NK-92 treated with Interleukin-12 subunit alpha and Interleukin-12 subunit beta, amount 100 ng/mL, for 24 hours (cell line): ENCODE measurements around the gene SOX30.
"Not testable (repeated sequence)": the region's sequence is repeated elsewhere in the genome, so short reads cannot be mapped to it uniquely, and the experiment has no call there.

ENCODE experiments used
- DNase-seq: peaks from one replicate; lab custom pipeline; 2025; lab: John Stamatoyannopoulos, UW

The SOX30 gene

GRCh38 chr5:157652377-157652692 lies at the start of gene SOX30:
TSS of gene SOX30 (minus strand) at chr5:157652438. CDS start at chr5:157652078, 360 bp downstream.
- no peak for DNase-seq

GRCh38 chr5:157698674-157699073 lies 46.4 kb upstream of the SOX30 start:
- DNase-seq: not testable (repeated sequence)

GRCh38 chr5:157696154-157696553 lies 43.9 kb upstream of the SOX30 start:
- DNase-seq: not testable (repeated sequence)

- DNase-seq: not testable (repeated sequence)
Observed at GRCh38 chr5:157693816-157694215, 41.6 kb upstream of the SOX30 start.

- DNase-seq: no peak
Observed at GRCh38 chr5:157690690-157691433, 38.6 kb upstream of the SOX30 start.

- DNase-seq: no peak
Observed at GRCh38 chr5:157689942-157690689, 37.9 kb upstream of the SOX30 start.

- DNase-seq: no peak
Observed at GRCh38 chr5:157687198-157687554, 34.9 kb upstream of the SOX30 start.

GRCh38 chr5:157686276-157687197 lies 34.3 kb upstream of the SOX30 start:
- DNase-seq: not testable (repeated sequence)

GRCh38 chr5:157682257-157682656 lies 30.0 kb upstream of the SOX30 start:
- no peak for DNase-seq

GRCh38 chr5:157681048-157681447 lies 28.8 kb upstream of the SOX30 start:
- no peak for DNase-seq

- DNase-seq: no peak
Observed at GRCh38 chr5:157680239-157680638, 28.0 kb upstream of the SOX30 start.

- no peak for DNase-seq
Observed at GRCh38 chr5:157679801-157680200, 27.6 kb upstream of the SOX30 start.

- DNase-seq: no peak
Observed at GRCh38 chr5:157677931-157678330, 25.7 kb upstream of the SOX30 start.

- not testable (repeated sequence) for DNase-seq
Observed at GRCh38 chr5:157674351-157674750, 22.1 kb upstream of the SOX30 start.

- no peak for DNase-seq
Observed at GRCh38 chr5:157672976-157673375, 20.7 kb upstream of the SOX30 start.

- DNase-seq: no peak
Observed at GRCh38 chr5:157671592-157672330, 19.5 kb upstream of the SOX30 start.

GRCh38 chr5:157670662-157671591 lies 18.7 kb upstream of the SOX30 start, which contains the start of gene C5orf52:
TSS of gene C5orf52 (plus strand) at chr5:157671533. CDS start at chr5:157671615, 82 bp downstream.
- DNase-seq: no peak

GRCh38 chr5:157669701-157670097 lies 17.5 kb upstream of the SOX30 start:
- no peak for DNase-seq

GRCh38 chr5:157668356-157668755 lies 16.1 kb upstream of the SOX30 start:
- no peak for DNase-seq

- no peak for DNase-seq
Observed at GRCh38 chr5:157665467-157666070, 13.3 kb upstream of the SOX30 start.
